ENCODE measurements around the gene SEPTIN2.

The SEPTIN2 gene

GRCh38 chr2:241282555-241282954, 33.2 kb upstream of the SEPTIN2 start:
- TF ChIP-seq CTCF (IDR thresholded peaks at IDR 0.05; ENCODE audit: low read depth, low read length), result no peak
- Histone ChIP-seq H3K27ac (no peak overlapping the region), H3K4me3 (ENCODE audit: low read depth, low read length) (no peak overlapping the region), H3K27me3 (ENCODE audit: insufficient read depth, low read depth, severe bottlenecking) (no peaks in the 10 kb centered on the region), H3K9me3 (ENCODE audit: severe bottlenecking) (no peaks in the 10 kb centered on the region), H3K36me3 (peaks cover 7% of the 10 kb centered on the region; the same call in 1 of the 2 replicates)
- DNase-seq, result no peak

GRCh38 chr2:241285596-241285995, 30.1 kb upstream of the SEPTIN2 start:
- no peak overlapping the region for H3K27ac ChIP-seq
- H3K4me3 ChIP-seq (ENCODE audit: low read depth, low read length), result no peak overlapping the region
- no peaks in the 10 kb centered on the region for H3K27me3 ChIP-seq (ENCODE audit: insufficient read depth, low read depth, severe bottlenecking)
- no peak for DNase-seq
- peaks cover 7% of the 10 kb centered on the region; the same call in 1 of the 2 replicates for H3K36me3 ChIP-seq
- no peak for TF ChIP-seq CTCF (IDR thresholded peaks at IDR 0.05; ENCODE audit: low read depth, low read length)
- H3K9me3 ChIP-seq (ENCODE audit: severe bottlenecking), result no peaks in the 10 kb centered on the region

GRCh38 chr2:241286348-241287090, 29.2 kb upstream of the SEPTIN2 start:
- peaks cover 7% of the 10 kb centered on the region; the same call in 1 of the 2 replicates for H3K36me3 ChIP-seq
- H3K27ac ChIP-seq, result no peak overlapping the region
- no peaks in the 10 kb centered on the region for H3K9me3 ChIP-seq (ENCODE audit: severe bottlenecking)
- no peaks in the 10 kb centered on the region for H3K27me3 ChIP-seq (ENCODE audit: insufficient read depth, low read depth, severe bottlenecking)
- no peak for DNase-seq
- no peak for TF ChIP-seq CTCF (IDR thresholded peaks at IDR 0.05; ENCODE audit: low read depth, low read length)
- H3K4me3 ChIP-seq (ENCODE audit: low read depth, low read length), result no peak overlapping the region

- Histone ChIP-seq H3K27ac (no peak overlapping the region), H3K27me3 (ENCODE audit: insufficient read depth, low read depth, severe bottlenecking) (no peaks in the 10 kb centered on the region), H3K9me3 (ENCODE audit: severe bottlenecking) (no peaks in the 10 kb centered on the region), H3K36me3 (peaks cover 7% of the 10 kb centered on the region; the same call in 1 of the 2 replicates), H3K4me3 (ENCODE audit: low read depth, low read length) (no peak overlapping the region)
- no peak for TF ChIP-seq CTCF (IDR thresholded peaks at IDR 0.05; ENCODE audit: low read depth, low read length)
- DNase-seq, result no peak
Observed at GRCh38 chr2:241288324-241288888, 27.3 kb upstream of the SEPTIN2 start.

- Histone ChIP-seq H3K9me3 (ENCODE audit: severe bottlenecking) (no peaks in the 10 kb centered on the region), H3K4me3 (ENCODE audit: low read depth, low read length) (no peak overlapping the region), H3K36me3 (peaks cover 7% of the 10 kb centered on the region; the same call in 1 of the 2 replicates), H3K27me3 (ENCODE audit: insufficient read depth, low read depth, severe bottlenecking) (no peaks in the 10 kb centered on the region), H3K27ac (no peak overlapping the region)
- DNase-seq, result no peak
- no peak for TF ChIP-seq CTCF (IDR thresholded peaks at IDR 0.05; ENCODE audit: low read depth, low read length)
Observed at GRCh38 chr2:241289053-241289452, 26.7 kb upstream of the SEPTIN2 start.
